WI38 (cell line): ENCODE measurements around the gene ANGPT4.
"Not testable (repeated sequence)": the region's sequence is repeated elsewhere in the genome, so short reads cannot be mapped to it uniquely, and the experiment has no call there.

Experiments used
- H3K4me3 ChIP-seq: 2 replicates; pipeline ENCODE4 v1.5.1; 2011; ENCODE audit warnings: low read depth, mild to moderate bottlenecking, control low read depth, low read length
- CTCF ChIP-seq: IDR thresholded peaks from 2 replicates; pipeline ENCODE4 v1.5.1; 2012; ENCODE audit warnings: low read depth, mild to moderate bottlenecking, control low read depth, low read length

The ANGPT4 gene

DNA sequence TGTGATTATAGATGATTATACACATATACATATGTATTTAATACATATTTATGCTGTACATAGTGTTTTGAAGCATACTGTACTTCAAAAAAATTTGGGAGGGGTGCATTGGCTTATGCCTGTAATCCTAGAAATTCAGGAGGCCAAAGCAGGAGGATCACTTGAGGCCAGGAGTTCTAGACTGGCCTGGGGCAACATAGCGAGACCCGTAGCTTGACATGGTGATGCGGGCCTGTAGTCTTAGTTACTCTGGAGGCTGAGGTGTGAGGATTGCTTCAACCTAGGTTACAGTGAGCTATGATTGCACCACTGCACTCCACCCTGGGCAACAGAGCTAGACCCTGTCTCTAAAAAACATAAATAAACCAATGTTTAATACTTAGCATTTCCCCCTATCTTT, 84.2 kb downstream of the ANGPT4 start:
- no peak for TF ChIP-seq CTCF

GRCh38 chr20:831251-831650, 84.9 kb downstream of the ANGPT4 start:
- H3K4me3 ChIP-seq: no peak overlapping the region
- no peak for TF ChIP-seq CTCF

More for the DNA sequence above, 84.2 kb downstream of the ANGPT4 start:
- no peak overlapping the region for H3K4me3 ChIP-seq

DNA sequence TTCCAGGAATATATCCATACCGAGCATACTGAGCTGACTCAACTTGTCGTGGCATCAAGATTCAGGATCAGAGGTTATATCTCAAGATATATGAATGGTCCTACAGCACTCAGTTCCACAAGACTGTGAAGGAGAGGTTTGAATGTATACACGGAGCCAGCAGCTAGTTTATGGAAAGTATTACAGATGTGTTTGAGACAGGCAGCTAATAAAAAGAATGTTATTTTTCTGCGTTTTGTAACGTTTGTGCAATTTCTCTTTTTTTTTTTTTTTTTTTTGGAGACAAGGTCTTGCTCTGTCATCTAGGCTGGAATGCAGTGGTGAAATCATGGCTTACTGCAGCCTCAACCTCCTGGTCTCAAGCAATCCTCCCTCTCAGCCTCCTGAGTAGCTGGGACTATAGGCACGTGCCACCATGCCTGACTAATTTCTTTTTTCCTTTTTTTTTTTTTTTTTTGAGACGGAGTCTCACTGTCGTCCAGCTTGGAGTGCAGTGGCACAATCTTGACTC, 86.1 kb downstream of the ANGPT4 start:
- no peak for TF ChIP-seq CTCF
- no peak overlapping the region for H3K4me3 ChIP-seq

DNA sequence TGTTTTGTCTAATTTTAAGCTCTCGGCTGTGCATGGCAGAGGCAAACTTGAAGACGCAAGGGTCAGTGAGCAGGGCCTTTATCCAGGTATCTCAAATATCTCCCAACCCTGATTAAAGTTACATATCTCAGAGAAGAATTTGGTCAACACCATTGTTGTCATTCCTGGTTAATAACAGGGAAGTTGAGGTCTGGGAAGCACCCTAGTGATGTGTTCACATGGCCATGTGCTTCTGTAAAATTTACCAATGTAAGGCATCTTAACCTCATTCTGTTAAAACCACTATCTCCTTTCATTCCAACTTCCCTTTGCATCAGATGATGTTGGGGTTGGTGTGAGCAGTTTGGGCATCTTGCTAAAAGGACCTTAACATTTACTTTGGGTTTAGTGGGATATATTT, 86.6 kb downstream of the ANGPT4 start:
- no peak for TF ChIP-seq CTCF
- no peak overlapping the region for H3K4me3 ChIP-seq

GRCh38 chr20:828987-829386, 87.1 kb downstream of the ANGPT4 start:
- TF ChIP-seq CTCF: no peak
- H3K4me3 ChIP-seq: no peak overlapping the region

GRCh38 chr20:827981-828380, 88.2 kb downstream of the ANGPT4 start:
- not testable (repeated sequence) for H3K4me3 ChIP-seq

DNA sequence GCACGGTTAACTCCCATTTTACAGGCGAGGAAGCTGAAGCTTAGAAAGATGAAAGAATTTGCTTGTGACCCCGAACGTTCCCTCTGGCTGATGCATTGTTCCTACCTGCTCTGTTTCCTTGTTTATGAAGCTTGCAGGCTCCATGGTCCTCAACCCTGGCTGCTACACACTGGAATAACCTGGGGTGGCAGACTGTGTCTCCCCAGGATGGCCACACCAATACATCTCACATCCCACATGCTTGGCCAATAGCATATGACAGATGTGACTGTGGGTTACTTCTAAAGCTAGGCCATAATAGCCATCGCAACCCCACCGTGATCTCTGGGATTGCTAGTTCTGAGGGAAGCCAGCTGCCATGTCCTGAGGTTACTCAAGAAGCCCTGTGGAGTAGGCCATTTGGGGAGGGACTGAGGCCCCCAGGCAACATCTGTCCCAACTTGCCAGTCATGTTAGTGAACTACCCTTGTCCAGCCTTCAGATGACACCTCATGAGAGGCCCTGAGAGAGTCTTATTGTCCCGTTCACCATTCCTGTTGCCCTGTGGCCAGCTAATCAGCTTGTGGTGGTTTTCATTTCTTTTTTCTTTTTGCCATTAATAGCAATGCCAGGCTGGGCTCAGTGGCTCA, 89.3 kb downstream of the ANGPT4 start:
- no peak for TF ChIP-seq CTCF
- H3K4me3 ChIP-seq: no peak overlapping the region
